Endometrial microvascular endothelial cells (primary cell): ENCODE measurements around the gene ARHGAP35. TPM values are rescaled to one million over a fixed set of nuclear protein-coding genes. Genes with fewer than 3 reads are reported as not detected.
"Not testable (repeated sequence)": the region's sequence is repeated elsewhere in the genome, so short reads cannot be mapped to it uniquely, and the experiment has no call there.

Source experiments
- in situ Hi-C: cut with HindIII; loops from 2 replicates; pipeline ENCODE4 v1.10.0; 2017; ENCODE audit warnings: low sequenced_read_pairs, low pct_unique_long_range_greater_than_20kb; ENCODE audit errors: inconsistent ontology term
- total RNA-seq: library from RNA; depleted of rRNA; stranded (reverse); fragments of >200 nt; gene quantifications from one replicate; pipeline ENCODE4 v1.2.3, GENCODE V29; 2015; ENCODE audit errors: inconsistent ontology term

The ARHGAP35 gene
- total RNA-seq, 1 donor from 2014 or later, result 24.3 TPM

DNA sequence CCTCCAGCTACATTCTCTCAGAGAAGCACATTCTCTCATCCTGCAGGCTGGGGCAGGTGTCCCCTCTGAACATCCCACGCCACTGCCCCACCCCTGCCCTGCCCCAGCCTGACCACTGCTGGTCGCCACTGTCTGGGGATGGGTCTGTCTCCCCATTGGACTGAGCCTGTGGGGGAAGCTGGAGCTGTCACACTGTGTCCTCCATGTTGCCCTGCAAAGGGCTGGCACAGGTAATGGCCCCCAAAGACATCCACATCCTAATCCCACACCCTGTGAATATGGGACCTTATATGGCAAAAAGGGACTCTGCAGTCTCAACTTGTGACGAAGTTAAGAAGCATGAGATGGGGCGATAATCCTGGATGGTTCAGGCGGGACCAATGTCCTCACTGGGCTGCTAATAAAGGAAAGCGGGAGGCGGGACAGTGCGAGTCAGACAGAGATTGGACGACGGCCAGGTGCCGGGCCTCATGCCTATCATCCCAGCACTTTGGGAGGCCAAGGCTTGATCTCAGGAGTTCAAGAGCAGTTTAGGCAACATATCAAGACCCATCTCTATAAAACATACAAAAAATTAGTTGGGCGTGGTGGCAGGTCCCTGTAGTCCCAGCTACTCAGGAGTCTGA, 19.2 kb upstream of the ARHGAP35 start:
- in situ Hi-C loops, result no loop called here

DNA sequence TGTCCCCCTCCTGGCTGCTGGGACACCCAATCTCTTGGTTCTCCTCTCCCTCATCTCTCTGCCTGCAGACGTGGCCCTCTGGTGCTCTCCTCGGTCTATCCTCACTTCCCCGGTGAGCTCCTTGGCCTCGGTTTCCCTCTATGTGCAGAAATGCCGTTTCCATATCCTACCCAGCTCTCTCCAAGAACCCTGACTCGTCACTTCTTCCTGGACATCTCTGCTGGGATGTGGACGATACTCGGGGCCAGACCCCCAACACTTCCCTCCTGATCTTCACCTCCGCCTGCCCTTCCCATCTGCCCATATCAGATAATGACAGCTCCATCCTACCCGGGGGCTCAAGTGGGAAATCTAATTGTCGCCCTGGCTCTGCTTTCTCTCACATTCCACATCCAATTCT, 18.0 kb upstream of the ARHGAP35 start:
- in situ Hi-C loops, result no loop called here

GRCh38 chr19:46844067-46844489, 16.7 kb upstream of the ARHGAP35 start:
- in situ Hi-C loops, result no loop called here

DNA sequence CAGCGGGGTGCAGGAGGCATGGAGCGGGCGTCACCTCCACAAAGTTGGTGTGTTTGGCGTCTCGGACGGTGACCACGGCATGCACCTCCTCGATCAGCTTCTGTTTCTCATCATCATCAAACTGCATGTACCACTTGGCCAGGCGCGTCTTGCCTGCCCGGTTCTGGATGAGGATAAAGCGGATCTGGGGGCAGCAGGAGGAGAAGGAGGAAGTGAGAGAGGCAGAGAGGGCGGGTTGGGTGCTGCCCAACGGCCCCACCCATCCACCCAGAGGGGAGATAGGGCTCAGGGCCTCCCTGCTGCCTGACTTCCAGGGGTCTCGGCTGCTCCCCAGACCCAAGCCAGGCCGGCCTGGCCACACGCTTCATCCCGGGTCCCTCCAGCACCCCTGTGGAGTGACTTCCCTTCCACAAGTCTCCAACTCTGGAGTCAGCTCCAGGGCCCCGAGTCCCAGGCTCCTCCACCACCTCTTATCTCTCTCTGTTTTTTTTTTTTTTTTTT, 14.8 kb upstream of the ARHGAP35 start:
- in situ Hi-C loops, result no loop called here

DNA sequence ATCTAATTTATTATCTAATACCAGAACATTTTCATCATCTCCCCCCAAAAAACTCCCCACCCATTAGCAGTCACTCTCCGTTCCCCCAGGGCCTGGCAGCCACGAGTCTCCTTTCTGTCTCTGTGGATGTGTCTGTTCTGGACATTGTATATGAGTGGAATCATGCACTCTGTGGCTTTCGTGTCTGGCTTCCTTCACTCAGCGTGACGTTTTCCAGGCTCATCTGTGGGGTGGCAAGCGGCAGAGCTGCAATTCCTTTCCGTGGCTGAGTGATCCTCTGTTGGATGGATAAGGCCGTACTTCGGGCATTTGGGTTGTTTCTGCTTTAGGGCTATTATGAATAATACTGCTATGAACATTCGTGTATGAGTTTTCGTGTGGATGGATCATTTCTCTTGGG, 13.3 kb upstream of the ARHGAP35 start:
- in situ Hi-C loops, result no loop called here

DNA sequence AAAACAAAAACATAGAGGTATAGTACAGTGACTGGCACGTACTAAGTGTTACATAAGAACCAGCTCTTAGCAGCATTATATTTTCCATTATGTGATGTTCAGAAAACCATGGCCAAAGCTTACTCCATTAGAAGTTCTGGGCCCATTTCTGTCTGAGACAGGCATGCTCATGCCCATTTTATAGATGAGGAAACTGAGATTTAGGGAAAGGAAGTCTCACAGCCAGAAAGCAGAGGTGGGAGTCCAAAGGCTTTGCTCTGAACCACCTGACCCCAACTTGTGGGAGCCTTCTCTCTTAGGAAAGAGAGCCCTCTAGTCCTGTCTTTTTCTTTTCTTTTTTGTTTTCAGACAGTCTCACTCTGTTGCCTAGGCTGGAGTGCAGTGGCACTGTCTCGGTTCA, 12.4 kb upstream of the ARHGAP35 start:
- in situ Hi-C loops, result no loop called here

DNA sequence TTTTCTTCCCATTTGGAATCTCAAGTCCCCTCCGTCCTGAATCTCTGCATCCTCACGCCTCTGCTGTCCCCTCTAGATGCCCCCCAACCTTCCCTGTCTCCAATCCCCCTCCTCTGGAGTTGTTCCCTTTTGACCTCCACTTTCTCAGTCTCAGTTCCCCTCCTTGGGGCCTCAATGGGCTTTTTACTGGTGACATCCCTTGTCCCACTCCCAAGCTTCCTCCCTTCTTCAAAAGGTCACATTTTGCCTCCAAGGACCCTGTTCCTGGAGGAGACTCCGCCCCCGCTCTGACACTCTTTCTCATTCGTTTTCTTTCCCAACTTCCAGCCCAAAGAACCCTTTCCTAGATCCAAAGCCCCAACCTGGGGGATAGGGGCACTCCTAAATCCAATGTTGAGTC, 11.2 kb upstream of the ARHGAP35 start:
- in situ Hi-C loops, result no loop called here

- in situ Hi-C loops, result no loop called here
Observed at GRCh38 chr19:46850228-46851203, 10.3 kb upstream of the ARHGAP35 start, which contains the start of gene AP2S1. AP2S1 (minus strand) TSS chr19:46850846; CDS start chr19:46850766, 80 bp downstream.

GRCh38 chr19:46852830-46853229, 8.0 kb upstream of the ARHGAP35 start:
- in situ Hi-C loops, result no loop called here

GRCh38 chr19:46854698-46855097, 6.1 kb upstream of the ARHGAP35 start:
- in situ Hi-C loops, result not testable (repeated sequence)

DNA sequence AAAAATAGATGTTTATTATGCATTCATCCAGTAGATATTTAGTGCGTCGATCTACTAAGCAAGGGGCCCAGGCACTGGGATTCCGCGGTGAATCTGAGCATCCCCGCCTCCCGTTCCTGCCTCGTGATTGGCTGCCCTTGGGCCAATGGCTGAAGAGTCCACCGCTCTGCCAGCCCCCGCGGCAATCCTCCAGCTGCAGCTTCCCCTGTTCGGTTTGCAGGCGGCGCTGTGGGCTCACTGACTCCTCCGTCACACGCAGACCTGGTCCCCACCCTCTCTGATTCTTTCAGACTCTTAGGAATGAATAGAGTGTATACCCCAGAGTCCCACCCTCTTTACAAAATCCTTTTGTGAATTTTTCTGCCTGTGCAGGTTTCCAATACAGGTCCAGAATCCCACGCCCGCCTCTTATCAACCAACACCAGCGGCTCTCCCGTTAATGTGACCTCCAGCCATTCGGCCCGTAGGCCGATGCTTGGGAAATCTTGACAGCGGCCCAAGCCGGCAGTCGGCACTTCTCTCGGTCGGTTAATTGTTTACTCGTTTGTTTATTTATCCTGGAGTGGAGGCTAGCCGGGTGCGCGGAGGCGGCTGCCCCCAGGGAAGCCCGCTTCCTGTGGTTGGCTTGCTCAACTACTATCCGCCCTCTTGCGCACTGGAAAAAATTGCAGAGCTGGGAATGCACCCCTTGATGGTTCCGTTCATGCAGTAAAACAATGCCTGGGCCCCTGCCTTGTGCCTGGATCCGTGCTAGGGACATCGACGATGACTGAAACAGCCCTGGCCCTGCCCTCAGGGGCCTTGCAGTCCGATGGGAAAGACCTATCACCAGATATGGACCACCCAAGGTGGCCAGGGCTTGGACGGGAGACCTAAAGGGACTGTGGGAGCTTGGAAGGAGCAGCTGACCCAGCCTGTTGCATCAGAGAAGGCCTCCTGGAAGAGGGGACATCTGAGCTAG, 4.5 kb upstream of the ARHGAP35 start:
- in situ Hi-C loops, result no loop called here

DNA sequence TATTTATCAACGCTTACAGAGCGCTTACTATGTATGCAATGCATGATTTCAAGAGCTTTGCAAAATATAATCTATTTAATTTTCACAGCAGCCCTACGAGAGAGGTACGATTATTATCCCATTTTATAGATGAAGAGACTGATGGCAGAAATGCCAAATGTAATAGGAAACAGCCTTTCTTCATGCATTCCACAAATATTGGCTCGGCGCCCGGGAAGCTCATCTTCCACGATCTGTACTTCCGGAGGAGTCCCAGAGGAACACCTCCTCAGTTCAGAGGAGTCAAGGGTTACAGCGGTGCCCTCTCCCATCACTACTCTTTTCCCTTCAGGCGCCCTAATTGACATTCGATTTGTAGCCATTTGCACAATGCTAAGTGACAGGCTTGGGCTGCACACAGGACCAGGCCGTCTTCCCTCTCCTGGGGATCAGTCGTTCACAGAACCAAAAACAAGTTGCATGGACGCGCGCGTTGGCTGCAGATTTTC, 1.1 kb upstream of the ARHGAP35 start:
- in situ Hi-C loops, result no loop called here

DNA sequence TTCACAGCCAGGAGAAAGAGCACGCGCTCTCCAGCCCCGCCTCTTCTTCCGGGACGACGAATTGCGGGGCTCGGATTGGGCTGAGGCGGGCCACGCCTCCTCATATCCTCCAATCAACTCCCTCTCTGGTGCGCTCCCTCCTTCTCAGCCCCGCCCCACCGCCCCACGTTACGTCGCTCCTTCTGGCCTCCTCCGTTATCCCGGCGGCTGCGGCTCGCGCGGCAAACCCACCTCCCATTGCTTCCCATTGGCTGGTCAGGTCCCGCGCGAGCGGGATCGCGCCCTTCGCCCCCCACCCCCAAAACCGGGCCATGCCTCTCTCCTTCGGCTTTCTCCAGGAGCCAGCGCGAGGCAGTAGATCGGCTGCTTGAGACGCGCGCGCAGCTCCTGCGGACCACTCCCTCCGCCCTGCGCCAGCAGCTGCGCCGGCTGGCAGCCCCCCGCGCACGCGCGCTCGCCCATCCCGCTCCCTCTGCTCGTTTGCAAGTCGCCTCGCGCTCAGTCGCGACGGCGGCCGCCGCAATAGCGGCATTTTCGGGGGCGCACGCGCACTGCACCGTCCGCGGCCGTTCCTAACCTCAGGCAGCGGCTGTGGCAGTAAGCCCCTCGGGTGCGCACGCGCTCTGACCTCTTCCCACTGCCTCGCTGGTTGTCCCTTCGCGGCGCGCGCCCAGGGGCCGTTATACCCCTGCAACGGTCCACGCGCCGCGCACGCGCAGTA, 512 bp upstream of the ARHGAP35 start:
- in situ Hi-C loops, result no loop called here

GRCh38 chr19:46861691-46862502, 1.1 kb downstream of the ARHGAP35 start:
- in situ Hi-C loops, result no loop called here

GRCh38 chr19:46862503-46862834, 1.7 kb downstream of the ARHGAP35 start:
- in situ Hi-C loops, result no loop called here

GRCh38 chr19:46862974-46863632, 2.3 kb downstream of the ARHGAP35 start:
- in situ Hi-C loops, result no loop called here
